ENCODE results near the gene DMAC2L. TPM values are rescaled to one million over a fixed set of nuclear protein-coding genes. Genes with fewer than 3 reads are reported as not detected.

The DMAC2L gene
- polyA plus RNA-seq, 1 of the 3 experiments (the other 2 are of a cell fraction) = 20.3 TPM

GRCh38 chr14:50263321-50263720, 48.8 kb upstream of the DMAC2L start (continued):
- no peak for TF ChIP-seq CTCF (IDR thresholded peaks at IDR 0.05)

GRCh38 chr14:50265029-50265428, 47.1 kb upstream of the DMAC2L start:
- CTCF ChIA-PET = no interaction called here
- no peaks in the 10 kb centered on the region for H3K9me3 ChIP-seq

GRCh38 chr14:50270932-50271331, 41.2 kb upstream of the DMAC2L start:
- Histone ChIP-seq H3K27ac (ENCODE audit: low read depth in 2 of 2, low read length in 1 of 2) (no peak overlapping the region), H3K36me3 (replicated peaks in 1 of 2; ENCODE audit: control insufficient read depth in 1 of 2, insufficient read depth in 2 of 2, low read length in 1 of 2) (peaks cover 0 to 3% of the 10 kb centered on the region in 2 experiments), H3K9me3 (no peaks in the 10 kb centered on the region), H2AFZ (ENCODE audit: low read depth) (no peak overlapping the region), H4K20me1 (ENCODE audit: insufficient read depth) (no peaks in the 10 kb centered on the region), H3K4me3 (ENCODE audit: low read depth in 2 of 2, low read length in 1 of 2) (no peak overlapping the region), H3K79me2 (ENCODE audit: insufficient read depth) (no peaks in the 10 kb centered on the region), H3F3A (replicated peaks; ENCODE audit: insufficient read depth) (no peaks in the 10 kb centered on the region), H3K4me2 (no peak overlapping the region), H3K27me3 (ENCODE audit: insufficient read depth) (no peaks in the 10 kb centered on the region), H3K4me1 (ENCODE audit: control insufficient read depth in 1 of 2, insufficient read depth in 2 of 2, low read depth in 1 of 2, low read length in 1 of 2) (no peaks in the 10 kb centered on the region), H3K9ac (no peak overlapping the region), H3K9me2 (no peaks in the 10 kb centered on the region)
- WGBS (ENCODE audit: low lambda C conversion rate) = 89% methylated on average over 6 of the region's 6 CpGs
- ChIA-PET POLR2A (no interaction called here), CTCF (interaction anchor here (1.1 kb wide), 1 partner anchor 60 kb away, joined by 3 read pairs; no protein-coding TSS in a partner anchor)
- no peak for DNase-seq
- TF ChIP-seq JUND (IDR thresholded peaks at IDR 0.05) (no peak), EZH2phosphoT487 (IDR thresholded peaks at IDR 0.05; ENCODE audit: borderline replicate concordance, low read depth) (no peak), TCF12 (IDR thresholded peaks at IDR 0.05) (no peak), GABPA (IDR thresholded peaks at IDR 0.05; ENCODE audit: low read depth) (no peak), SMC3 (IDR thresholded peaks at IDR 0.05; ENCODE audit: low read depth, low read length) (no peak), SIN3A (IDR thresholded peaks at IDR 0.05; ENCODE audit: borderline replicate concordance, low read depth, low read length) (no peak), RAD21 (IDR thresholded peaks at IDR 0.05; ENCODE audit: low read length) (no peak), FOXM1 (IDR thresholded peaks at IDR 0.05; ENCODE audit: low read depth) (no peak), RCOR1 (IDR thresholded peaks at IDR 0.05; ENCODE audit: low read length) (no peak), IRF3 (IDR thresholded peaks at IDR 0.05; ENCODE audit: low read depth, low read length) (no peak), TAF1 (IDR thresholded peaks at IDR 0.05; ENCODE audit: borderline replicate concordance, low read depth, low read length) (no peak), EP300 (IDR thresholded peaks at IDR 0.05; ENCODE audit: borderline replicate concordance in 1 of 2, low read depth in 1 of 2, low read length in 1 of 2) (no peak), RXRA (IDR thresholded peaks at IDR 0.05; ENCODE audit: borderline replicate concordance, low read depth) (no peak), ELF1 (IDR thresholded peaks at IDR 0.05) (no peak), NRF1 (IDR thresholded peaks at IDR 0.05; ENCODE audit: low read depth, low read length) (no peak), TEAD4 (IDR thresholded peaks at IDR 0.05; ENCODE audit: borderline replicate concordance, insufficient read depth) (no peak)

More at GRCh38 chr14:50265029-50265428, 47.1 kb upstream of the DMAC2L start:
- TF ChIP-seq MEF2A (IDR thresholded peaks at IDR 0.05; ENCODE audit: borderline replicate concordance, low read depth) (no peak), MXI1 (IDR thresholded peaks at IDR 0.05; ENCODE audit: low read depth, low read length) (no peak), CHD2 (IDR thresholded peaks at IDR 0.05; ENCODE audit: low read length, partially characterized antibody) (no peak), NRF1 (IDR thresholded peaks at IDR 0.05; ENCODE audit: low read depth, low read length) (no peak), FOXM1 (IDR thresholded peaks at IDR 0.05; ENCODE audit: low read depth) (no peak), TCF12 (IDR thresholded peaks at IDR 0.05) (no peak), USF2 (IDR thresholded peaks at IDR 0.05; ENCODE audit: borderline replicate concordance, low read depth, low read length) (no peak), SIN3A (IDR thresholded peaks at IDR 0.05; ENCODE audit: borderline replicate concordance, low read depth, low read length) (no peak), RAD21 (IDR thresholded peaks at IDR 0.05; ENCODE audit: low read length) (no peak), FOSL2 (IDR thresholded peaks at IDR 0.05; ENCODE audit: borderline replicate concordance, low read depth) (no peak), MAX (IDR thresholded peaks at IDR 0.05; ENCODE audit: low read depth) (no peak)
- no peak overlapping the region for H3K4me2 ChIP-seq
- no peaks in the 10 kb centered on the region for H3K27me3 ChIP-seq (ENCODE audit: insufficient read depth)
- H2AFZ ChIP-seq (ENCODE audit: low read depth) = no peak overlapping the region
- no peaks in the 10 kb centered on the region for H3F3A ChIP-seq (replicated peaks; ENCODE audit: insufficient read depth)
- no peaks in the 10 kb centered on the region for H3K79me2 ChIP-seq (ENCODE audit: insufficient read depth)
- no peak overlapping the region for H3K4me3 ChIP-seq (ENCODE audit: low read depth in 2 of 2, low read length in 1 of 2)
- DNase-seq = no peak
- no peaks in the 10 kb centered on the region for H3K4me1 ChIP-seq (ENCODE audit: control insufficient read depth in 1 of 2, insufficient read depth in 2 of 2, low read depth in 1 of 2, low read length in 1 of 2)
- no peaks in the 10 kb centered on the region for H3K9me2 ChIP-seq
- H3K27ac ChIP-seq (ENCODE audit: low read depth in 2 of 2, low read length in 1 of 2) = no peak overlapping the region
- POLR2A ChIA-PET = no interaction called here
- peaks cover 0 to 3% of the 10 kb centered on the region in 2 experiments for H3K36me3 ChIP-seq (replicated peaks in 1 of 2; ENCODE audit: control insufficient read depth in 1 of 2, insufficient read depth in 2 of 2, low read length in 1 of 2)
- no peaks in the 10 kb centered on the region for H4K20me1 ChIP-seq (ENCODE audit: insufficient read depth)
- H3K9ac ChIP-seq = no peak overlapping the region

Data from SK-N-SH (cell line).